Lower lobe of right lung (tissue), 2 donors: ENCODE data around the gene POLE. TPM values are rescaled to one million over a fixed set of nuclear protein-coding genes. Genes with fewer than 3 reads are reported as not detected.

Experiments
- ATAC-seq, 2 donors: fragments of 200-7000 bp; cut with Tn5 transposase; one replicate each; pipeline ENCODE4 v1.9.1; 2020 to 2022; ENCODE audit warnings: mild to moderate bottlenecking in 2 of 2, moderate library complexity in 2 of 2
- DNase-seq: peaks from one replicate; pipeline ENCODE4 v3.0.0-alpha.2; 2020
- H3K27ac ChIP-seq: fragments of 200-600 bp; one replicate; pipeline ENCODE4 v1.8.0; 2022
- H3K27me3 ChIP-seq: fragments of 200-600 bp; one replicate; pipeline ENCODE4 v1.8.0; 2022; ENCODE audit warnings: low read depth
- H3K36me3 ChIP-seq: fragments of 200-600 bp; one replicate; pipeline ENCODE4 v1.8.0; 2022; ENCODE audit warnings: mild to moderate bottlenecking
- H3K4me1 ChIP-seq: fragments of 200-600 bp; one replicate; pipeline ENCODE4 v1.8.0; 2022
- H3K4me3 ChIP-seq: fragments of 200-600 bp; one replicate; pipeline ENCODE4 v1.8.0; 2022; ENCODE audit warnings: mild to moderate bottlenecking
- H3K9me3 ChIP-seq: fragments of 200-600 bp; one replicate; pipeline ENCODE4 v1.8.0; 2022
- intact Hi-C: fragments of 100-400 bp; cut with DNase I; formaldehyde crosslinking; loops from one replicate; pipeline ENCODE4 v1.11.0; 2022
- total RNA-seq: library from RNA; stranded (reverse); fragmentation: NEBNext Ultra II Directional; extraction: Animal tissue kit (Norgen Biotek cat#: 25700); gene quantifications from one replicate; pipeline ENCODE4 v1.2.1, GENCODE V29; 2021
- TF ChIP-seq, protein P1 (sequence below): fragments of 200-600 bp; IDR thresholded peaks from one replicate; pipeline ENCODE4 v1.8.0; 2022; ENCODE audit warnings: antibody characterized with exemption, mild to moderate bottlenecking
- donor health status: DM: no; HTN: yes; CAD: no; lungs with severe emphysema.

POLE gene
- total RNA-seq, 1 donor from 2014 or later, result 28.0 TPM

DNA sequence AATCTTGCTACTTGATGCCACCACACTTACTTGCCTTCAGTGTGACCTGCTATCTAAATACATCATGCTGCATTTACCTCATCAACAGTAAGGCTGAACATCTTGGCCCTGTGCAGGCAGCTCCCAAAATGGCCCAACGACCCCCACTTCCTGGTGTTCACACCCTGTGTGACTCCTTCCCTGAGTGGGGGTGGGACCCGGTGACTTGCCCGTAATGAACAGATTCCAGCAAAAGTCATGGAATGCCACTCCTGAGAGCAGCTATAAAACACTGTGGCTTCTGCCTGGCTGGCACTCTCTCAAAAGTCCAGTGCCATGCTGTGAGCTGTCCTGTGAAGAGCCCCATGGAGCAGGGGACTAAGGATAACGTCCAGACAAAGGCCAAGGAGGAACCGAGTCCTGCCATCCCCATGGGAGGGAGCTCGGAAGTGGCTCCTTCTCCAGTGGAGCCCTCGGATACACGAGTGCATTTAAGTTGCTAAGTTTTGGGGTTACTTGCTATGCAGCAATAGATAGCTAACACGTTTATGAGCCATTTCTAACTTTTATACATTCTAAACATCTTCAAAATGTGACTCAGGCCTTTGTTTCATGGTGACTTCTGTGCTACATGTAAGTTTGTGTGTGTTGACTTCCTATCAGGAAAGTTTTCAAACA, 35.6 kb downstream of the POLE start:
- DNase-seq, result no peak
- no peak for ATAC-seq
- H3K9me3 ChIP-seq, result no peaks in the 10 kb centered on the region
- peaks cover 76% of the 10 kb centered on the region for H3K36me3 ChIP-seq
- H3K27me3 ChIP-seq, result no peaks in the 10 kb centered on the region
- no peak overlapping the region for H3K27ac ChIP-seq
- H3K4me1 ChIP-seq, result no peaks in the 10 kb centered on the region
- intact Hi-C loops, result no loop called here
- TF ChIP-seq, protein P1, sequence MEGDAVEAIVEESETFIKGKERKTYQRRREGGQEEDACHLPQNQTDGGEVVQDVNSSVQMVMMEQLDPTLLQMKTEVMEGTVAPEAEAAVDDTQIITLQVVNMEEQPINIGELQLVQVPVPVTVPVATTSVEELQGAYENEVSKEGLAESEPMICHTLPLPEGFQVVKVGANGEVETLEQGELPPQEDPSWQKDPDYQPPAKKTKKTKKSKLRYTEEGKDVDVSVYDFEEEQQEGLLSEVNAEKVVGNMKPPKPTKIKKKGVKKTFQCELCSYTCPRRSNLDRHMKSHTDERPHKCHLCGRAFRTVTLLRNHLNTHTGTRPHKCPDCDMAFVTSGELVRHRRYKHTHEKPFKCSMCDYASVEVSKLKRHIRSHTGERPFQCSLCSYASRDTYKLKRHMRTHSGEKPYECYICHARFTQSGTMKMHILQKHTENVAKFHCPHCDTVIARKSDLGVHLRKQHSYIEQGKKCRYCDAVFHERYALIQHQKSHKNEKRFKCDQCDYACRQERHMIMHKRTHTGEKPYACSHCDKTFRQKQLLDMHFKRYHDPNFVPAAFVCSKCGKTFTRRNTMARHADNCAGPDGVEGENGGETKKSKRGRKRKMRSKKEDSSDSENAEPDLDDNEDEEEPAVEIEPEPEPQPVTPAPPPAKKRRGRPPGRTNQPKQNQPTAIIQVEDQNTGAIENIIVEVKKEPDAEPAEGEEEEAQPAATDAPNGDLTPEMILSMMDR, result no peak
- H3K4me3 ChIP-seq, result no peak overlapping the region

DNA sequence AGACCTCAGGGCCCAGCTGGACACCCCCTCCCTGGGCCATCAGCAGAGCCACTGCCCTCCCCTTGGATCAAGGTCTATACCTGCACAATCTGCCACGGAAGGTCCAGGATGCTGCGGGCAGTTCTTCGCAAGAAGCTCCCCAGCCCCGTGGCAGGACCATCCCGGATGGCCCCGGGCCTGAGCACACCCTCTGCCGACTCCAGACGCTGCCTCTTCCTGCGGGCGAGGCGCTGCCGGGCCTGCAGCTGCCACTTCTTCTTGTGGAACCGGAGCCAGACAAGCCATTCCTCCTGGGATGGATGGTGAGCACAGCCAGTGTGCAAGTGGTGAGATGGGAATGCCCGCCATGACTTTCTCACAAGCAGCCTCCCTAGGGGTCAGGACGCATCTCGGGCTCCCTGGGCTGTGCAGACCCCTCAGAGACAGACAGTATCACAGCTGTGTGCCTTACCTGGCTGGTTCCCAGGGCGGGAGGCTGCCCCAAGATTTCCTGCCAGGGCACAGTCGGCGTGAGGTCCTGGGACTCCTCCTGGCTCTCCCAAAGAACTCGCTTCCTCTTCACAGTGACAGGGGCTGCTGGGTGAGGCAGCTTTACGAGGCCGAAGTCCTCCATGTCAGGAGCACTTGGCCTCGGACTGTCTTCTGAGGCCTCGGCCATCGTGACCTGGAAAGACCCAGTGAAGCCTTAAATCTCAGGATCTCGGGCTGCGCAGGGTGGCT, 37.8 kb downstream of the POLE start:
- no peak for DNase-seq
- no peaks in the 10 kb centered on the region for H3K27me3 ChIP-seq
- intact Hi-C loops, result no loop called here
- TF ChIP-seq, protein P1, result no peak
- H3K36me3 ChIP-seq, result peaks cover 62% of the 10 kb centered on the region
- peak in 1 of 2 donors; percentile 30 for ATAC-seq
- H3K27ac ChIP-seq, result no peak overlapping the region
- no peak overlapping the region for H3K4me3 ChIP-seq
- no peaks in the 10 kb centered on the region for H3K4me1 ChIP-seq
- H3K9me3 ChIP-seq, result no peaks in the 10 kb centered on the region

DNA sequence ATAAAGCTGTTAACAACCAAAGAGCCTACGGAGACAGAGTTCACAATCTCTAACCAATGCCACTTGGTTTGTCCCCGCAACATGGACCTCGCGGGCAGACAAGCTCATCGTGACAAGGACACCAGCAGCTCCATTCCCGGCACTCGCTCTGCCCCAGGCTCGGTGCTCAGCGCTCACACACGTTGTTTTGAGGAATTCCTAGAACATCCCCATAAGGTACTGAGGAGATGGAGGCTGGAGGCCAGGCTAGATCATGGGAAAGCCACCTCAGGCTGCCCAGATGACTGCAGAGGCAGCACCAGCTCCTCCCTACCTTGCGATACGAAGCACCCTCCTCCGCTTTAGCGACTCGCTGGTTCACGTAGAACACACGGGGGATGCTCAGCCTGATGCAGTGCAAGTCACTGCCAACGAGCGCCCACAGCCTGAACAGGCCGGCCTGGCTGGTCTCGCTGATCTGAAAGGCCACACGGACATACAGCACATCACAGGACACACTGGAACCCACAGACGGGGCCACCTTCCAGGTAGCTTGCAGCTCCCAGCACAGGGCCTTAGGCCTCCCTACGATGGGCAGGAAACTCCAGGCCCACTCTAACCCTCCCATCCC, 38.4 kb downstream of the POLE start:
- no peaks in the 10 kb centered on the region for H3K27me3 ChIP-seq
- H3K4me1 ChIP-seq, result no peaks in the 10 kb centered on the region
- no peak overlapping the region for H3K4me3 ChIP-seq
- ATAC-seq, result no peak
- peaks cover 61% of the 10 kb centered on the region for H3K36me3 ChIP-seq
- no peaks in the 10 kb centered on the region for H3K9me3 ChIP-seq
- no peak overlapping the region for H3K27ac ChIP-seq
- TF ChIP-seq, protein P1, result no peak
- intact Hi-C loops, result no loop called here
- DNase-seq, result no peak

DNA sequence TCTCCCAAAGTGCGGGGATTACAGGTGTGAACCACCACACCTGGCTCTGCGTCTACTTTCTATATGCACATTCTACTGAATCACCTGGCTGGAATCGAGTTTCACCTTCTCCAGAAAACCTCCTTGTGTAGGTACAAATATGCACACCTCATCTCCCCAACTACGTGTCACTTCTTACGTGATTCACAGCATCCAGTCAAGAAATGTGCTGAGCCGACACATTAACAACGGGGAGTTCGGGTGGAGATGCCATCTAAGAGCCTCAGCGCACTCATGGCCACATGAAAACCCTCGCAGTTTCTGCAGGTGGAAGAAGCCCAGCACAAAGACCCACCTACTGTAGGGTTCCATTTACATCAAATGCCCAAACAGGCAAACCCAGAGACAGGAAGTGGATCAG, 39.3 kb downstream of the POLE start:
- peaks cover 61% of the 10 kb centered on the region for H3K36me3 ChIP-seq

DNA sequence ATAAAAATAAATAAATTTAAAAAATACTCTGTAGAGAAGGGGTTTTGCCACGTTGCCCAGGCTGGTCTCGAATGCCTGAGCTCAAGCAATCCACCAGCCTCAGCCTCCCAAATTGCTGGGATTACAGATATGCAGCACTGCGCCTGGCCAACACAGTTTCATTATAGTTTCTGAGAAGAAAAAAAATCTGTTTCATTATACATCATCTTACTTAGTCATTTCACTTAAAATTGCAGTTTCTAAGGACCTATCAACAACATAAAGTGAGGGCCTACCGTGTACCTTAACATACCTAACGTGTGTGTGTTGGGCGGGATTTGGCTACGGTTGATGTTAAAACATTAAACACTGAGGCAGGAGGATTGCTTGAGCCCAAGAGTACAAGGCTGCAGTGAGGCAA, 40.3 kb downstream of the POLE start:
- no peaks in the 10 kb centered on the region for H3K27me3 ChIP-seq

More for the DNA sequence above, 39.3 kb downstream of the POLE start:
- Histone ChIP-seq H3K4me1 (no peaks in the 10 kb centered on the region), H3K9me3 (no peaks in the 10 kb centered on the region), H3K27me3 (no peaks in the 10 kb centered on the region), H3K27ac (no peak overlapping the region), H3K4me3 (no peak overlapping the region)
- ATAC-seq (no peak), DNase-seq (no peak)
- intact Hi-C loops, result no loop called here
- TF ChIP-seq, protein P1, result no peak

More for the DNA sequence above, 40.3 kb downstream of the POLE start:
- H3K4me3 ChIP-seq, result no peak overlapping the region
- H3K4me1 ChIP-seq, result no peaks in the 10 kb centered on the region
- H3K36me3 ChIP-seq, result peaks cover 64% of the 10 kb centered on the region
- DNase-seq (no peak), ATAC-seq (no peak)
- no peaks in the 10 kb centered on the region for H3K9me3 ChIP-seq
- TF ChIP-seq, protein P1, result no peak
- no peak overlapping the region for H3K27ac ChIP-seq
- intact Hi-C loops, result no loop called here
